Measurements from ENCODE around the gene MKX.

DNA sequence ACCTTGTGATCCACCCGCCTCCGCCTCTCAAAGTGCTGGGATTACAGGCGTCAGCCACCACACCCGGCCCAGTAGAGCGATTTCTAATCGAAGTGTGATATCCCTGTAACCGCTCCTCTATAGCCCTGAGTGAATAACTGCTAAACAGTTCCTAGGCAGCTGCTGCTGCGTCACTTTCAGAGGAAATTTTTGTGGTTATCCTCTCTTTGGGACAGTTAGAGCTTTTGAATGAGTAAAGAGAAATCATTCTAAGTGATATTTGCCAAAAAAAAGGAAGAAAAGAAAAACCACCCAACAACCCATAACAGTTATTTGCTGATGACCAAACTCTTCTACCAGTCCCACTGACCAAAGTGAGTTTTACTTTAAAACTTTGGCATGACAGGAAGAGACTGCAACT, 59.9 kb downstream of the MKX start:
- TF ChIP-seq, protein P1, sequence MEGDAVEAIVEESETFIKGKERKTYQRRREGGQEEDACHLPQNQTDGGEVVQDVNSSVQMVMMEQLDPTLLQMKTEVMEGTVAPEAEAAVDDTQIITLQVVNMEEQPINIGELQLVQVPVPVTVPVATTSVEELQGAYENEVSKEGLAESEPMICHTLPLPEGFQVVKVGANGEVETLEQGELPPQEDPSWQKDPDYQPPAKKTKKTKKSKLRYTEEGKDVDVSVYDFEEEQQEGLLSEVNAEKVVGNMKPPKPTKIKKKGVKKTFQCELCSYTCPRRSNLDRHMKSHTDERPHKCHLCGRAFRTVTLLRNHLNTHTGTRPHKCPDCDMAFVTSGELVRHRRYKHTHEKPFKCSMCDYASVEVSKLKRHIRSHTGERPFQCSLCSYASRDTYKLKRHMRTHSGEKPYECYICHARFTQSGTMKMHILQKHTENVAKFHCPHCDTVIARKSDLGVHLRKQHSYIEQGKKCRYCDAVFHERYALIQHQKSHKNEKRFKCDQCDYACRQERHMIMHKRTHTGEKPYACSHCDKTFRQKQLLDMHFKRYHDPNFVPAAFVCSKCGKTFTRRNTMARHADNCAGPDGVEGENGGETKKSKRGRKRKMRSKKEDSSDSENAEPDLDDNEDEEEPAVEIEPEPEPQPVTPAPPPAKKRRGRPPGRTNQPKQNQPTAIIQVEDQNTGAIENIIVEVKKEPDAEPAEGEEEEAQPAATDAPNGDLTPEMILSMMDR (IDR thresholded peaks at IDR 0.05), result no peak
- TF ChIP-seq POLR2AphosphoS5 (IDR thresholded peaks at IDR 0.05), result no peak

Data from upper lobe of left lung (tissue), 4 donors.